Activated CD4-positive, alpha-beta T cell treated with anti-CD3 and anti-CD28 coated beads, Interleukin-2, Interleukin-6, amounts not matched to agents 100 ng/mL and 50 ng/mL, durations not matched to agents 16 hours and 8 hours (primary cell): ENCODE results near the gene ADGRG2.

Experiments used
- DNase-seq: peaks from one replicate; pipeline ENCODE4 v3.0.0-alpha.2; 2020

ADGRG2 gene

DNA sequence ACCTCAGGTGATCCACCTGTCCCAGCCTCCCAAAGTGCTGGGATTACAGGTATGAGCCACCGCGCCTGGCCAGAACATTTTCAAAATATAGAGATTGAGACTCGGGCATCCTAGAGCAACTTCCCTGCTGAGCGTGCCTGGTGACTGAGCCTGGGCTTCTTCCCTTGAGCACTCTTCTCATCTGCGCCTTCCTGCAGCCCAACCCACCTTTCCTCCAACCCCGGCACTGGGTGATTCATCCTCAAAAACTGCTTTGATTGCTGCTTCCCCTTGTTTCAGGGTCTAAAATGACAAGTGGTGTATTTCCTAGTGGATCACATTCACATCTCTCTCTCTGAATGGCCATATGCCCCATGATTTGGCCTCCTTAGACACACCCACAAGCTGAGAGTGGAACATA is 176.1 kb downstream of the ADGRG2 start:
- DNase-seq: no peak

DNA sequence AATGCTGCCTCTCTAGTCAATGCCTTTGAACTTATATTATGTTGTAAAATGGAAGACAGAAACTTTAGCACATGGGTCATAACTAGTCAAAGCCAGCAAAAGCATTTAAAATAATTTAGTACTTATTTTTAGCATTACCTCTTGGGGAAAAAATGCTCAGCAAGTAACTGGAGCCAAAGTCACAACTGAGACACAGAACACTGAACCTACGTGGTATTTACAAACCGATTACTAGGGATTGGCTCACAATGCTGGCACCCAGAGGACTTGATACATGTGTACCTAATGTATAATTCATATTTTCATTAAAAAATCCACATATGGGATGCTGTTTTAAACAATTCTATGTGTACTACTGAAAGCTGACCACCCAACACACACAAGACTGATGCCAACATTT is 176.8 kb downstream of the ADGRG2 start:
- no peak for DNase-seq

DNA sequence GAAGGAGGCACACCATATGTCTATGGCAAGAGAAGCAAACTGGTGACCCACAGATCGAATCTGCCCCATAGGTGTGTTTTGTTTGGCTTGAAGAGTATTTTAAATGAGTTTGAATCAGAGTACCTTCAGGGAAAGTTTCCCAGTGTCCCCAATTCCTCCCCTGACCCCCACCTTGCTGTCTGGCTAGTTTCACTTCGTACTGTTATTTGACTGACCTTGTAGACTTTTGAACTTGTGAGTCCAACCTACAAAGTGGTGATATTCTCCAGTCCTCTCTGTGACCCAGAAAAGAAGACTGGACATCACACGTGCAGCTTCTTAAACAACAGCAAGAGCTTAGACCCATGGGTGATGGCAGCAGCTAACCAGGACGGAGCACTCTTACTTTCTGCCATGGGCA is 177.8 kb downstream of the ADGRG2 start:
- no peak for DNase-seq

GRCh38 chrX:18941896-18942295 is 180.4 kb downstream of the ADGRG2 start:
- no peak for DNase-seq
